ENCODE data around the gene TBL3. TPM values are rescaled to one million over a fixed set of nuclear protein-coding genes. Genes with fewer than 3 reads are reported as not detected.

The TBL3 gene
- total RNA-seq, 1 experiment from 2014 or later, result 68.9 TPM

- Histone ChIP-seq H3K4me1 (ENCODE audit: control insufficient read depth in 1 of 2, insufficient read depth in 2 of 2, low read length in 2 of 2) (peaks cover 43 to 67% of the 10 kb centered on the region in 2 experiments), H3K9me3 (ENCODE audit: control insufficient read depth in 1 of 2, insufficient read depth in 1 of 2, low read depth in 1 of 2, low read length in 2 of 2) (no peaks in the 10 kb centered on the region), H3K79me2 (ENCODE audit: insufficient read depth, low read length) (peaks cover 16% of the 10 kb centered on the region; the same call in 1 of the 2 replicates), H3K9me2 (ENCODE audit: insufficient read depth) (no peaks in the 10 kb centered on the region), H2AFZ (ENCODE audit: low read depth, low read length, poor library complexity, severe bottlenecking) (no peak within 1 kb of the TSS), H3K4me2 (ENCODE audit: low read length) (peak within 1 kb of the TSS; percentile 94), H3K27me3 (ENCODE audit: insufficient read depth, low read length) (no peaks in the 10 kb centered on the region), H3K27ac (ENCODE audit: low read depth, low read length) (peak within 1 kb of the TSS; percentile 93), H3K9ac (ENCODE audit: low read length) (peak within 1 kb of the TSS; percentile 87), H3K36me3 (ENCODE audit: control insufficient read depth in 1 of 2, insufficient read depth in 2 of 2, low read length in 2 of 2) (no peaks in the 10 kb centered on the region), H4K20me1 (ENCODE audit: insufficient read depth) (no peaks in the 10 kb centered on the region), H3K4me3 (replicated peaks in 1 of 2; ENCODE audit: low read depth in 1 of 2, low read length in 2 of 2) (peak within 1 kb of the TSS; percentile 63 to 75)
- DNase-seq (ENCODE audit: low read depth, low spot score), result no peak
- TF ChIP-seq JUND (IDR thresholded peaks at IDR 0.05) (no peak), POLR2AphosphoS5 (IDR thresholded peaks at IDR 0.05; ENCODE audit: low read depth, low read length) (peak; percentile 82), POLR2A (IDR thresholded peaks at IDR 0.05; ENCODE audit: borderline replicate concordance, extremely low read depth, insufficient read depth, insufficient read length) (peak; percentile 79)
- CTCF ChIA-PET, result interaction anchor here (0.6 to 1.5 kb wide), 2 partner anchors 15 to 121 kb away, joined by 3 to 6 read pairs; no protein-coding TSS in a partner anchor
- ATAC-seq, result peak; percentile 52
- intact Hi-C loops (cut with micrococcal nuclease), result no loop called here
- RAD21 ChIA-PET (ENCODE audit: low non-redundant PET in 1 of 2, low total read pairs in 2 of 2, uncharacterized antibody in 2 of 2, unreplicated experiment in 2 of 2), result interaction anchor here in 1 of 2 experiments (0.6 kb wide), 1 partner anchor 119 kb away, joined by 5 read pairs; no protein-coding TSS in a partner anchor
- BruUV-seq (replicated peaks), result no TSS peak
- POLR2A ChIA-PET, result interaction anchor here (0.8 to 2.2 kb wide), 5 partner anchors 11 to 136 kb away, joined by 3 to 4 read pairs (median 3); partner anchors contain the start of genes RPS2 and TRAF7
Observed at GRCh38 chr16:2019518-2019920, 47.7 kb downstream of the TBL3 start, which contains the start of gene NPW. Gene NPW, plus strand, starts transcription at chr16:2019785.

- intact Hi-C loops (cut with micrococcal nuclease), result loop anchor here (10.0 kb wide), 1 partner anchor 235 kb away; the partner anchor contains the start of gene ECI1
- Histone ChIP-seq H3K9me3 (ENCODE audit: control insufficient read depth in 1 of 2, insufficient read depth in 1 of 2, low read depth in 1 of 2, low read length in 2 of 2) (no peaks in the 10 kb centered on the region), H3K27me3 (ENCODE audit: insufficient read depth, low read length) (no peaks in the 10 kb centered on the region), H3K9me2 (ENCODE audit: insufficient read depth) (no peaks in the 10 kb centered on the region), H3K27ac (ENCODE audit: low read depth, low read length) (peak overlapping the region; percentile 93), H3K36me3 (ENCODE audit: control insufficient read depth in 1 of 2, insufficient read depth in 2 of 2, low read length in 2 of 2) (no peaks in the 10 kb centered on the region), H2AFZ (ENCODE audit: low read depth, low read length, poor library complexity, severe bottlenecking) (no peak overlapping the region), H3K4me3 (replicated peaks in 1 of 2; ENCODE audit: low read depth in 1 of 2, low read length in 2 of 2) (peak overlapping the region; percentile 63 to 75), H3K4me1 (ENCODE audit: control insufficient read depth in 1 of 2, insufficient read depth in 2 of 2, low read length in 2 of 2) (peaks cover 38 to 62% of the 10 kb centered on the region in 2 experiments), H4K20me1 (ENCODE audit: insufficient read depth) (no peaks in the 10 kb centered on the region), H3K4me2 (ENCODE audit: low read length) (peak overlapping the region; percentile 94), H3K79me2 (ENCODE audit: insufficient read depth, low read length) (peaks cover 16% of the 10 kb centered on the region; the same call in 1 of the 2 replicates), H3K9ac (ENCODE audit: low read length) (peak overlapping the region; percentile 87)
- BruUV-seq (replicated peaks), result TSS peak; percentile 48
- TF ChIP-seq CTCF (IDR thresholded peaks at IDR 0.05 in 2 of 3, conservative IDR thresholded peaks at IDR 0.05 in 1 of 3; ENCODE audit: borderline replicate concordance in 1 of 3, insufficient read depth in 1 of 3, low read depth in 2 of 3, low read length in 2 of 3), result no peak
- TF ChIP-seq REST (IDR thresholded peaks at IDR 0.05; ENCODE audit: low read depth), result no peak
- peak; percentile 89 for TF ChIP-seq ZFX (IDR thresholded peaks at IDR 0.05)
- no peak for TF ChIP-seq TCF7L2 (IDR thresholded peaks at IDR 0.05; ENCODE audit: borderline replicate concordance, extremely low read depth, insufficient read depth, insufficient read length)
- TF ChIP-seq POLR2A (IDR thresholded peaks at IDR 0.05; ENCODE audit: borderline replicate concordance, extremely low read depth, insufficient read depth, insufficient read length), result no peak
- no peak for TF ChIP-seq CEBPB (IDR thresholded peaks at IDR 0.05; ENCODE audit: low read depth)
- TF ChIP-seq FOSL1 (IDR thresholded peaks at IDR 0.05; ENCODE audit: low read depth), result no peak
- no peak for TF ChIP-seq RAD21 (IDR thresholded peaks at IDR 0.05; ENCODE audit: low read depth)
- RAD21 ChIA-PET (ENCODE audit: low non-redundant PET in 1 of 2, low total read pairs in 2 of 2, uncharacterized antibody in 2 of 2, unreplicated experiment in 2 of 2), result interaction anchor here in 1 of 2 experiments (0.6 kb wide), 1 partner anchor 118 kb away, joined by 5 read pairs; no protein-coding TSS in a partner anchor
- CTCF ChIA-PET, result interaction anchor here (0.6 to 1.5 kb wide), 4 partner anchors 16 to 121 kb away, joined by 3 to 6 read pairs (median 4); no protein-coding TSS in a partner anchor
- DNase-seq (ENCODE audit: low read depth, low spot score), result no peak
- POLR2A ChIA-PET, result interaction anchor here (0.8 to 2.2 kb wide), 5 partner anchors 12 to 135 kb away, joined by 3 to 4 read pairs (median 3); partner anchors contain the start of genes RPS2 and TRAF7
- ATAC-seq, result peak; percentile 14
Observed at GRCh38 chr16:2019921-2020831, 48.3 kb downstream of the TBL3 start.

All from HCT116 (cell line).